Dendritic cell treated with granulocyte-macrophage colony-stimulating factor and Interleukin-4, amounts not matched to agents 40 ng/mL and 50 ng/mL, for 4 days (primary cell): ENCODE measurements around the gene GLYAT.
A peak's percentile ranks its signal among the peaks of the same experiment; 100 is the strongest.

Source experiments
- H3K27ac Mint-ChIP-seq: one replicate; pipeline ENCODE4 v1.8.0; 2022; ENCODE audit warnings: mild to moderate bottlenecking, mixed read lengths
- H3K27me3 Mint-ChIP-seq: one replicate; pipeline ENCODE4 v1.8.0; 2022; ENCODE audit warnings: mild to moderate bottlenecking, mixed read lengths
- H3K36me3 Mint-ChIP-seq: one replicate; pipeline ENCODE4 v1.8.0; 2022; ENCODE audit warnings: low read depth, mixed read lengths
- H3K4me1 Mint-ChIP-seq: one replicate; pipeline ENCODE4 v1.8.0; 2022; ENCODE audit warnings: low read depth, mixed read lengths
- H3K4me3 Mint-ChIP-seq: one replicate; pipeline ENCODE4 v1.8.0; 2022; ENCODE audit warnings: mild to moderate bottlenecking, moderate library complexity, mixed read lengths
- H3K9me3 Mint-ChIP-seq: one replicate; pipeline ENCODE4 v1.8.0; 2022; ENCODE audit warnings: mixed read lengths
- intact Hi-C: fragments of 100-400 bp; cut with micrococcal nuclease; formaldehyde crosslinking; loops from one replicate; pipeline ENCODE4 v1.15.0; 2022

Gene GLYAT

GRCh38 chr11:58731819-58732218 lies at the start of gene GLYAT:
Gene GLYAT, minus strand, starts transcription at chr11:58731943. Its CDS starts 7,447 bp downstream, at chr11:58724496.
- no peaks in the 10 kb centered on the region for H3K27me3 Mint-ChIP-seq
- no peak within 1 kb of the TSS for H3K4me3 Mint-ChIP-seq
- intact Hi-C loops = no loop called here
- no peak within 1 kb of the TSS for H3K27ac Mint-ChIP-seq
- peaks cover 15% of the 10 kb centered on the region for H3K4me1 Mint-ChIP-seq
- H3K9me3 Mint-ChIP-seq = peaks cover 9% of the 10 kb centered on the region
- no peaks in the 10 kb centered on the region for H3K36me3 Mint-ChIP-seq

- H3K4me3 Mint-ChIP-seq = no peak overlapping the region
- no peak overlapping the region for H3K27ac Mint-ChIP-seq
- intact Hi-C loops = no loop called here
Measured at GRCh38 chr11:58781345-58781744, 49.6 kb upstream of the GLYAT start.

GRCh38 chr11:58780578-58780977 lies 48.8 kb upstream of the GLYAT start:
- H3K36me3 Mint-ChIP-seq = no peaks in the 10 kb centered on the region
- H3K27ac Mint-ChIP-seq = no peak overlapping the region
- no peaks in the 10 kb centered on the region for H3K9me3 Mint-ChIP-seq
- H3K4me3 Mint-ChIP-seq = no peak overlapping the region
- intact Hi-C loops = no loop called here
- H3K27me3 Mint-ChIP-seq = no peaks in the 10 kb centered on the region
- peaks cover 14% of the 10 kb centered on the region for H3K4me1 Mint-ChIP-seq

More at GRCh38 chr11:58781345-58781744, 49.6 kb upstream of the GLYAT start:
- Mint-ChIP-seq H3K9me3 (no peaks in the 10 kb centered on the region), H3K27me3 (no peaks in the 10 kb centered on the region), H3K4me1 (peaks cover 13% of the 10 kb centered on the region), H3K36me3 (no peaks in the 10 kb centered on the region)

- Mint-ChIP-seq H3K4me3 (no peak overlapping the region), H3K4me1 (peaks cover 18% of the 10 kb centered on the region), H3K27me3 (no peaks in the 10 kb centered on the region), H3K27ac (peak overlapping the region; percentile 48), H3K9me3 (no peaks in the 10 kb centered on the region), H3K36me3 (no peaks in the 10 kb centered on the region)
- intact Hi-C loops = no loop called here
Measured at GRCh38 chr11:58776891-58777710, 45.4 kb upstream of the GLYAT start.

GRCh38 chr11:58775066-58775708 lies 43.4 kb upstream of the GLYAT start:
- Mint-ChIP-seq H3K27me3 (no peaks in the 10 kb centered on the region), H3K4me1 (peaks cover 24% of the 10 kb centered on the region), H3K27ac (no peak overlapping the region), H3K9me3 (no peaks in the 10 kb centered on the region), H3K36me3 (no peaks in the 10 kb centered on the region), H3K4me3 (no peak overlapping the region)
- intact Hi-C loops = no loop called here

GRCh38 chr11:58774164-58774593 lies 42.4 kb upstream of the GLYAT start:
- Mint-ChIP-seq H3K27ac (no peak overlapping the region), H3K4me1 (peaks cover 24% of the 10 kb centered on the region)
- intact Hi-C loops = no loop called here

GRCh38 chr11:58773337-58773736 lies 41.6 kb upstream of the GLYAT start:
- no peak overlapping the region for H3K4me3 Mint-ChIP-seq
- H3K9me3 Mint-ChIP-seq = no peaks in the 10 kb centered on the region
- H3K27ac Mint-ChIP-seq = no peak overlapping the region
- H3K4me1 Mint-ChIP-seq = peaks cover 24% of the 10 kb centered on the region
- no peaks in the 10 kb centered on the region for H3K27me3 Mint-ChIP-seq
- no peaks in the 10 kb centered on the region for H3K36me3 Mint-ChIP-seq
- intact Hi-C loops = no loop called here

More at GRCh38 chr11:58774164-58774593, 42.4 kb upstream of the GLYAT start:
- no peaks in the 10 kb centered on the region for H3K36me3 Mint-ChIP-seq
- no peaks in the 10 kb centered on the region for H3K27me3 Mint-ChIP-seq
- H3K4me3 Mint-ChIP-seq = no peak overlapping the region
- no peaks in the 10 kb centered on the region for H3K9me3 Mint-ChIP-seq

- Mint-ChIP-seq H3K9me3 (no peaks in the 10 kb centered on the region), H3K27ac (no peak overlapping the region), H3K36me3 (no peaks in the 10 kb centered on the region), H3K4me3 (no peak overlapping the region), H3K4me1 (peaks cover 24% of the 10 kb centered on the region), H3K27me3 (no peaks in the 10 kb centered on the region)
- intact Hi-C loops = no loop called here
Measured at GRCh38 chr11:58772329-58773285, 40.9 kb upstream of the GLYAT start.

GRCh38 chr11:58771458-58771855 lies 39.7 kb upstream of the GLYAT start:
- no peaks in the 10 kb centered on the region for H3K9me3 Mint-ChIP-seq
- H3K27me3 Mint-ChIP-seq = no peaks in the 10 kb centered on the region
- intact Hi-C loops = no loop called here
- peaks cover 12% of the 10 kb centered on the region for H3K4me1 Mint-ChIP-seq
- no peak overlapping the region for H3K27ac Mint-ChIP-seq
- H3K36me3 Mint-ChIP-seq = no peaks in the 10 kb centered on the region
- no peak overlapping the region for H3K4me3 Mint-ChIP-seq

GRCh38 chr11:58770627-58771457 lies 39.1 kb upstream of the GLYAT start:
- Mint-ChIP-seq H3K4me3 (no peak overlapping the region), H3K4me1 (peaks cover 10% of the 10 kb centered on the region), H3K27me3 (no peaks in the 10 kb centered on the region), H3K27ac (no peak overlapping the region), H3K9me3 (no peaks in the 10 kb centered on the region), H3K36me3 (no peaks in the 10 kb centered on the region)
- intact Hi-C loops = no loop called here

GRCh38 chr11:58770166-58770565 lies 38.4 kb upstream of the GLYAT start:
- H3K36me3 Mint-ChIP-seq = no peaks in the 10 kb centered on the region
- H3K27me3 Mint-ChIP-seq = no peaks in the 10 kb centered on the region
- H3K4me3 Mint-ChIP-seq = no peak overlapping the region
- H3K9me3 Mint-ChIP-seq = no peaks in the 10 kb centered on the region
- peaks cover 10% of the 10 kb centered on the region for H3K4me1 Mint-ChIP-seq
- intact Hi-C loops = no loop called here
- no peak overlapping the region for H3K27ac Mint-ChIP-seq

GRCh38 chr11:58769308-58769707 lies 37.6 kb upstream of the GLYAT start:
- Mint-ChIP-seq H3K9me3 (no peaks in the 10 kb centered on the region), H3K36me3 (no peaks in the 10 kb centered on the region), H3K27me3 (no peaks in the 10 kb centered on the region), H3K4me1 (peaks cover 10% of the 10 kb centered on the region), H3K27ac (no peak overlapping the region), H3K4me3 (no peak overlapping the region)
- intact Hi-C loops = no loop called here

- Mint-ChIP-seq H3K36me3 (no peaks in the 10 kb centered on the region), H3K9me3 (no peaks in the 10 kb centered on the region), H3K4me1 (peaks cover 6% of the 10 kb centered on the region), H3K27me3 (no peaks in the 10 kb centered on the region), H3K4me3 (no peak overlapping the region), H3K27ac (no peak overlapping the region)
- intact Hi-C loops = no loop called here
Measured at GRCh38 chr11:58768137-58768536, 36.4 kb upstream of the GLYAT start.
